ENCODE measurements around the gene NTN4. TPM values are rescaled to one million over a fixed set of nuclear protein-coding genes. Genes with fewer than 3 reads are reported as not detected.
"Not testable (repeated sequence)": the region's sequence is repeated elsewhere in the genome, so short reads cannot be mapped to it uniquely, and the experiment has no call there.

The NTN4 gene
- total RNA-seq, 1 donor from 2014 or later = 120 TPM

DNA sequence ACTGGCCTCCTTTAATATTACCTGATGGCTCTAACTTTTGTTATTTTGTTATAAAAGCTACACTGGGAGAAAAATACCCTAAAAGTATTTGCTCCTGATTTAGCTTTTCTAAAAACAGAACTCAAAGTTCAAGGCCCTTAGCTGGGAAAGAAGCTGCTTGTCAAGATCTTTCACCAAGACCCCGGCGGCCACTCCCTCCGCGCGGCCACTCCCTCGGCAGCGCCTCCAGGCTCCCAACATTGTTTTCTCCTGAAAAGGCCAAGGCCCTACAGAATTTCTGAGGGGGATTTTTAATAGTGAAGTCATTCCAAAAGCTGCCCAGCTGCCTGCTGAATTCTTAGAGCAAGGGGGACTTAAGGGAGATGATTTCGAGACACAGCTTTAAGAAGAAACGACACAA, 96.4 kb downstream of the NTN4 start:
- no peak overlapping the region for H3K4me3 ChIP-seq (ENCODE audit: low read depth, low read length)
- TF ChIP-seq, protein P1, sequence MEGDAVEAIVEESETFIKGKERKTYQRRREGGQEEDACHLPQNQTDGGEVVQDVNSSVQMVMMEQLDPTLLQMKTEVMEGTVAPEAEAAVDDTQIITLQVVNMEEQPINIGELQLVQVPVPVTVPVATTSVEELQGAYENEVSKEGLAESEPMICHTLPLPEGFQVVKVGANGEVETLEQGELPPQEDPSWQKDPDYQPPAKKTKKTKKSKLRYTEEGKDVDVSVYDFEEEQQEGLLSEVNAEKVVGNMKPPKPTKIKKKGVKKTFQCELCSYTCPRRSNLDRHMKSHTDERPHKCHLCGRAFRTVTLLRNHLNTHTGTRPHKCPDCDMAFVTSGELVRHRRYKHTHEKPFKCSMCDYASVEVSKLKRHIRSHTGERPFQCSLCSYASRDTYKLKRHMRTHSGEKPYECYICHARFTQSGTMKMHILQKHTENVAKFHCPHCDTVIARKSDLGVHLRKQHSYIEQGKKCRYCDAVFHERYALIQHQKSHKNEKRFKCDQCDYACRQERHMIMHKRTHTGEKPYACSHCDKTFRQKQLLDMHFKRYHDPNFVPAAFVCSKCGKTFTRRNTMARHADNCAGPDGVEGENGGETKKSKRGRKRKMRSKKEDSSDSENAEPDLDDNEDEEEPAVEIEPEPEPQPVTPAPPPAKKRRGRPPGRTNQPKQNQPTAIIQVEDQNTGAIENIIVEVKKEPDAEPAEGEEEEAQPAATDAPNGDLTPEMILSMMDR (conservative IDR thresholded peaks at IDR 0.05; ENCODE audit: low read depth, low read length) = no peak
- DNase-seq (ENCODE audit: low read depth) = no peak

DNA sequence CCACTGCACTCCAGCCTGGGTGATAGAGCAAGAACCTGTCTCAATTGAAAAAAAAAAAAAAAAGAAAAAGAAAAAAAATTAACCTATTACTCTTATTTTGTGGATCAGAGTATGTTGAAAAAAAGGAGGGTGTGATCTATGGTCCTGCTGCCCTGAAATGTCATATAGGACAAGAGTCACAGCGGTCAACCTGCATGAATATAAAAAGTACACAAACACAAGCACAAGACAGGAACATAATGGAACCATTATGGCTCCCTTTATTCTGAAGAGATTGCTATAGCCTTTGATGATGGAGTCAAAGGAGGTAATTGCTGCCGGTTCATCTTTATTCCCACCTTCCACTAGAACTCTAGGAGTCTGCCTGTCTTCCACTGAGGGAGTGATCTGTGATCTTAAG, 96.9 kb downstream of the NTN4 start:
- TF ChIP-seq, protein P1 (conservative IDR thresholded peaks at IDR 0.05; ENCODE audit: low read depth, low read length) = no peak
- H3K4me3 ChIP-seq (ENCODE audit: low read depth, low read length) = no peak overlapping the region
- no peak for DNase-seq (ENCODE audit: low read depth)

DNA sequence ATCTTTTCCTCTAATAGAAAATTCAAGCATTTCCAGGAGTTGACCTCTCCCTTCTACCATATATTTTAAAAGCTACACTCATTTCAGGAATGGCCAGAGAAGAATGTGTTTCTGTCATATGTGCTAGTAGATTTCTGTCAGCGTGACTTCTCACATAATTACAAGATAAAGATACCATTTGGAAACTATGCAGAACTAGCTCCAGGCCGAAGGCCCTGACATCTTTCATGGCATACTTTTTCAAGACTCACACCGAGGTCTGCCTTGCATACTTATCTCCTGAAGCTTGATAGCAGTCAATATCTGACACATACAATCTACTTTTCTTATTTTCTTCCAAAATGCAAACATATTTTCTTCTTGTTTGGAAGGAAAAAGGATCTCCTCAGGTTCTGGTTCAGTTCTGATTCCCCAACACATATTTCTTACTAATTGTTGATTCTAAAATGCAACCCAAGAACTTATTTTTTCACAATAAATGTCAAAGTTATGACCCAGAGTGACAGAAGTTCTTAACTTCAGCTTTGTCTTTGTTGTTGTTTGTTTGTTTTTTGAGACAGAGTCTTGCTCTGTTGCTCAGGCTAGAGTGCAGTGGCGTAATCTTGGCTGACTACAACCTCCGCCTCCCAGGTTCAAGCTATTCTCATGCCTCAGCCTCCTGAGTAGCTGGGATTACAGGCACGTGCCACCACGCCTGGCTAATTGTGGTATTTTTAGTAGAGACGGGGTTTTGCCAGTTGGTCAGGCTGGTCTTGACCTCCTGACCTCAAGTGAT, 99.5 kb downstream of the NTN4 start:
- TF ChIP-seq, protein P1 (conservative IDR thresholded peaks at IDR 0.05; ENCODE audit: low read depth, low read length) = no peak
- H3K4me3 ChIP-seq (ENCODE audit: low read depth, low read length) = no peak overlapping the region
- no peak for DNase-seq (ENCODE audit: low read depth)

DNA sequence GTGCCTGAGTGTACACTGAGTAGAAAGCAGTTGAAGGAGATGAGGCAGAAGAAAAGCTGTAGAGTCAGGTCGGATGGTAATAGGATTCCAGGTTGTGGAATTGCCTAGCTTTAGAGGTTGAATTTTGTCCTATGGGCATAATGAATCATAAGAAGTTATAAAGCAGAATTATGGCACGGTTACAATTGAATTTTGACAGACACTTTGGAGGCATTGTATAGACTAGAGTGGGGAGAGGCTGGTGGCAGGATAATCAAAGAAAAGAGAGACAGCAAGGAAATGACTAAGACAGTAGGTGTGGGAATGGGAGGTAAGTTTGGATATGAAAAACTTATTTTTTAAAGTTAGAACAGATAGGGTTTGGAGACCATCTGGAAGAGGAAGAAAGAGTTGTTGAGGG, 102.6 kb downstream of the NTN4 start:
- DNase-seq (ENCODE audit: low read depth) = no peak
- TF ChIP-seq, protein P1 (conservative IDR thresholded peaks at IDR 0.05; ENCODE audit: low read depth, low read length) = no peak
- H3K4me3 ChIP-seq (ENCODE audit: low read depth, low read length) = no peak overlapping the region

DNA sequence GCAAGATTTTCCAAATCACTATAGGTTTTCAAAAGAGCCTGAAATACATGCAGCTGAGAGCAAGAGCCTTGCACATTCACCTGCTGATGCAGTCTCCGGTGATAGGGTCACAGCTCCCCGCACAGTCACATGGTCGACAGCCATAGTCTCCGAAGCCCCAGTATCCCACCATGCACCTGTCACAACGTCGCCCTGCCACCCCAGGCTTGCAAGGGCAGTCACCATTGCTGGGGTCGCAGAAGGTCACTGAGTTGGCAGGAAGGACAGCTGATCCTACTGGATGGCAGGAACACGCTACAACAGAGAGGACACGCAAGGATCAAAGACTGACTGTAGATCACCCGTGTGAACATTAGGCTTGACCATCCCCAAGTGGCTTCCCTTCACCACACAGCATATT, 107.1 kb downstream of the NTN4 start:
- DNase-seq (ENCODE audit: low read depth) = no peak
- H3K4me3 ChIP-seq (ENCODE audit: low read depth, low read length) = no peak overlapping the region
- TF ChIP-seq, protein P1 (conservative IDR thresholded peaks at IDR 0.05; ENCODE audit: low read depth, low read length) = no peak

DNA sequence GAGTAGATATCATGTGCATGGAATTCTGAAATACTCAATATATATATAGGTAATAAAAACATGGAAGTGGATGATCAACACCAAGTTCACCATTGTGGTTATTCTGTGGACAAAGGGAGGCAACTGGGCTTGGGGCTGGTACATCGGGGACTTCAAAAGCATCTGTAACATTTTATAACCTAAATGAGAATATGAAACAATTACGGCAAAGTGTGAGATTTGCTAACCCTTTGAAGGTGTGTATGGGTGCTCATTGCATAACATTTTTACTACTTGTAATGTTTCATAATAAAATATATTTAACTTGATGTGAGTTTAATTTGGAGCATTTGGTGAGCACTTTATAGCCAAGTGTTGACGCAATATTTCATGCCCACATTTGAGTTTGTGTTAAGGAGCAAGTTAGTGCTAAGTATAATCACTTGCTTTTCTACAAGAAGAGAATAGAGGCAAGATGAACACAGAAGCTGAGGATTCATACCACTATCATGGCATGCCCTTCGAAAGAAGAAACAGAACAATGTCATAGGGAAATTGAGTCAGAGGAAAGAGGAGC, 109.3 kb downstream of the NTN4 start:
- no peak for DNase-seq (ENCODE audit: low read depth)
- TF ChIP-seq, protein P1 (conservative IDR thresholded peaks at IDR 0.05; ENCODE audit: low read depth, low read length) = no peak
- no peak overlapping the region for H3K4me3 ChIP-seq (ENCODE audit: low read depth, low read length)

DNA sequence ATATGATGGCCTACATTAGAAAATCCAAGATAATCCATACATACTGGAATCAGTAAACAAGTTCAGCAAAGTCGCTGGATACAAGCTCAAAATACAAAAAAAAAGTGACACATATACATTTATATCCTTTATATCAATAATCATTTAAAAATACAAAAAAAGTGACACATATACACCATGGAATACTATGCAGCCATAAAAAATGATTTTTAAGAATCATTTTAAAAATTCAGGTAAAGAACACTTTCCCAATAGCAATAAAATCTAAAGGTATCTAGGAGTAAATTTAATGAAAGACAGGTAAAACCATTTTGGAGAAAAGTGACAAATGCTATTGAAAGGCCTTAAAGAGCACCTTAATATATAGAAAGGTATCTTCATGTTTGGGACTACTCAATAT, 111.9 kb downstream of the NTN4 start:
- no peak overlapping the region for H3K4me3 ChIP-seq (ENCODE audit: low read depth, low read length)
- TF ChIP-seq, protein P1 (conservative IDR thresholded peaks at IDR 0.05; ENCODE audit: low read depth, low read length) = no peak
- DNase-seq (ENCODE audit: low read depth) = no peak

DNA sequence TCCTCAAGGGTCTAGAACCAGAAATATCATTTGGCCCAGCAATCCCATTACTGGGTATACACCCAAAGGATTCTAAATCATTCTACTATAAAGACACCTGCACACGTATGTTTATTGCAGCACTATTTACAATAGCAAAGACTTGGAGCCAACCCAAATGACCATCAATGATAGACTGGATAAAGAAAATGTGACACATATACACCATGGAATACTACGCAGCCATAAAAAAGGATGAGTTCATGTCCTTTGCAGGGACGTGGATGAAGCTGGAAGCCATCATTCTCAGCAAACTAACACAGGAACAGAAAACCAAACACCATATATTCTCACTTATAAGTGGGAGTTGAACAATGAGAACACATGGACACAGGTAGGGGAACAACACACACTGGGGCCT, 112.8 kb downstream of the NTN4 start:
- not testable (repeated sequence) for H3K4me3 ChIP-seq (ENCODE audit: low read depth, low read length); DNase-seq (ENCODE audit: low read depth)

Measured in epithelial cell of proximal tubule (primary cell).